NCI-H1436 (cell line): ENCODE measurements around the gene ASTL.
"Not testable (repeated sequence)": the region's sequence is repeated elsewhere in the genome, so short reads cannot be mapped to it uniquely, and the experiment has no call there.

Experiments
- DNase-seq: peaks from one replicate; lab custom pipeline; 2025; lab: John Stamatoyannopoulos, UW

ASTL gene

GRCh38 chr2:96138179-96139145 lies at the start of gene ASTL:
ASTL (minus strand) TSS chr2:96138502; CDS start chr2:96138436, 66 bp downstream.
- peak; percentile 67 for DNase-seq

- DNase-seq: no peak
Measured at GRCh38 chr2:96186562-96186961, 48.3 kb upstream of the ASTL start.

GRCh38 chr2:96185516-96185915 lies 47.2 kb upstream of the ASTL start:
- DNase-seq: no peak

GRCh38 chr2:96184989-96185388 lies 46.7 kb upstream of the ASTL start:
- DNase-seq: no peak

- no peak for DNase-seq
Measured at GRCh38 chr2:96184188-96184587, 45.9 kb upstream of the ASTL start.

- no peak for DNase-seq
Measured at GRCh38 chr2:96181529-96181928, 43.2 kb upstream of the ASTL start.

GRCh38 chr2:96180521-96180920 lies 42.2 kb upstream of the ASTL start:
- no peak for DNase-seq

GRCh38 chr2:96180002-96180401 lies 41.7 kb upstream of the ASTL start:
- DNase-seq: no peak

GRCh38 chr2:96176661-96177060 lies 38.4 kb upstream of the ASTL start:
- no peak for DNase-seq

- no peak for DNase-seq
Measured at GRCh38 chr2:96175951-96176350, 37.6 kb upstream of the ASTL start.

GRCh38 chr2:96174251-96175144 lies 36.2 kb upstream of the ASTL start:
- DNase-seq: peak; percentile 45

- DNase-seq: no peak
Measured at GRCh38 chr2:96171831-96172230, 33.5 kb upstream of the ASTL start.

GRCh38 chr2:96170626-96171025 lies 32.3 kb upstream of the ASTL start:
- DNase-seq: no peak

- no peak for DNase-seq
Measured at GRCh38 chr2:96169868-96170507, 31.7 kb upstream of the ASTL start.

- DNase-seq: no peak
Measured at GRCh38 chr2:96167407-96168013, 29.2 kb upstream of the ASTL start.

GRCh38 chr2:96164459-96165184 lies 26.3 kb upstream of the ASTL start:
- DNase-seq: no peak

- DNase-seq: no peak
Measured at GRCh38 chr2:96163768-96164429, 25.6 kb upstream of the ASTL start.

- no peak for DNase-seq
Measured at GRCh38 chr2:96163415-96163767, 25.1 kb upstream of the ASTL start.

- no peak for DNase-seq
Measured at GRCh38 chr2:96161898-96162297, 23.6 kb upstream of the ASTL start.

GRCh38 chr2:96160366-96160765 lies 22.1 kb upstream of the ASTL start:
- not testable (repeated sequence) for DNase-seq
